ENCODE measurements around the gene DHDDS. TPM values are rescaled to one million over a fixed set of nuclear protein-coding genes. Genes with fewer than 3 reads are reported as not detected.

Gene DHDDS
- total and polyA plus RNA-seq, 2 of the 13 experiments (the other 11 are each of a cell fraction or from before 2014, with no cell fraction given): 18.9 to 28.3 TPM

DNA sequence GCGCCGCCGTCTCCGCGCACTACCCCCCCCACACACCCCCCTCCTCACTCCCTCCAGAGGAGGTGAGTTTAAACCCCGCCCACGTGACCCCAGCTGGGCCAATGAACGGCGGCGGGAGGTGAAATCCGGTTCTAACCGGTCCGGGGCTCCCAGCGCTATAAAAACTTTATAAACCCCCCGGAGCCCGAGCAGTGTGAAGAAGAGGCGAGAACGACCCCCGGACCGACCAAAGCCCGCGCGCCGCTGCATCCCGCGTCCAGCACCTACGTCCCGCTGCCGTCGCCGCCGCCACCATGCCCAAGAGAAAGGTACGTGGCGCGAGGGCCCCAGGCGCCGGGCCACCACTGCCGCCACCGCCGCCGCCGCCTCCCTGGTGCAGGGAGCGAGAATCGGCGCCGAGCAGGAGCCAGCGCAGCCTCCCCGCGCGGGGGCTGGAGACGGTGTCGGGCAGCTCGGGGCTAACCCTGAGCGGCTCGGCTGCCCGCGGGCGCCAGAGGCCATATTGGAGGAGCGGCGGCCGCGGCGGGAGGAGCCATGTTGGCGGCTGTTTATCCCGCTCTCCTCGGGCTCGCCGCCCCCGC lies 40.3 kb downstream of the DHDDS start, which contains the start of gene HMGN2 (continued):
- TF ChIP-seq, protein P1, sequence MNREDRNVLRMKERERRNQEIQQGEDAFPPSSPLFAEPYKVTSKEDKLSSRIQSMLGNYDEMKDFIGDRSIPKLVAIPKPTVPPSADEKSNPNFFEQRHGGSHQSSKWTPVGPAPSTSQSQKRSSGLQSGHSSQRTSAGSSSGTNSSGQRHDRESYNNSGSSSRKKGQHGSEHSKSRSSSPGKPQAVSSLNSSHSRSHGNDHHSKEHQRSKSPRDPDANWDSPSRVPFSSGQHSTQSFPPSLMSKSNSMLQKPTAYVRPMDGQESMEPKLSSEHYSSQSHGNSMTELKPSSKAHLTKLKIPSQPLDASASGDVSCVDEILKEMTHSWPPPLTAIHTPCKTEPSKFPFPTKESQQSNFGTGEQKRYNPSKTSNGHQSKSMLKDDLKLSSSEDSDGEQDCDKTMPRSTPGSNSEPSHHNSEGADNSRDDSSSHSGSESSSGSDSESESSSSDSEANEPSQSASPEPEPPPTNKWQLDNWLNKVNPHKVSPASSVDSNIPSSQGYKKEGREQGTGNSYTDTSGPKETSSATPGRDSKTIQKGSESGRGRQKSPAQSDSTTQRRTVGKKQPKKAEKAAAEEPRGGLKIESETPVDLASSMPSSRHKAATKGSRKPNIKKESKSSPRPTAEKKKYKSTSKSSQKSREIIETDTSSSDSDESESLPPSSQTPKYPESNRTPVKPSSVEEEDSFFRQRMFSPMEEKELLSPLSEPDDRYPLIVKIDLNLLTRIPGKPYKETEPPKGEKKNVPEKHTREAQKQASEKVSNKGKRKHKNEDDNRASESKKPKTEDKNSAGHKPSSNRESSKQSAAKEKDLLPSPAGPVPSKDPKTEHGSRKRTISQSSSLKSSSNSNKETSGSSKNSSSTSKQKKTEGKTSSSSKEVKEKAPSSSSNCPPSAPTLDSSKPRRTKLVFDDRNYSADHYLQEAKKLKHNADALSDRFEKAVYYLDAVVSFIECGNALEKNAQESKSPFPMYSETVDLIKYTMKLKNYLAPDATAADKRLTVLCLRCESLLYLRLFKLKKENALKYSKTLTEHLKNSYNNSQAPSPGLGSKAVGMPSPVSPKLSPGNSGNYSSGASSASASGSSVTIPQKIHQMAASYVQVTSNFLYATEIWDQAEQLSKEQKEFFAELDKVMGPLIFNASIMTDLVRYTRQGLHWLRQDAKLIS (CRISPR knock-in tag; IDR thresholded peaks at IDR 0.05): no peak; the same call in 1 of the 2 replicates
- TF ChIP-seq ZNF17 (CRISPR knock-in tag; IDR thresholded peaks at IDR 0.05) (no peak), GTF3A (CRISPR knock-in tag; conservative IDR thresholded peaks at IDR 0.05) (no peak), ZBTB34 (CRISPR knock-in tag; IDR thresholded peaks at IDR 0.05) (no peak), NFE2 (CRISPR knock-in tag; IDR thresholded peaks at IDR 0.05) (no peak), YEATS4 (CRISPR knock-in tag; IDR thresholded peaks at IDR 0.05; ENCODE audit: borderline replicate concordance) (peak; percentile 58), ZZZ3 (CRISPR knock-in tag; IDR thresholded peaks at IDR 0.05; ENCODE audit: borderline replicate concordance) (no peak), ZNF407 (CRISPR knock-in tag; IDR thresholded peaks at IDR 0.05; ENCODE audit: not compliant biosample characterization) (no peak)
- TF ChIP-seq, protein P2, sequence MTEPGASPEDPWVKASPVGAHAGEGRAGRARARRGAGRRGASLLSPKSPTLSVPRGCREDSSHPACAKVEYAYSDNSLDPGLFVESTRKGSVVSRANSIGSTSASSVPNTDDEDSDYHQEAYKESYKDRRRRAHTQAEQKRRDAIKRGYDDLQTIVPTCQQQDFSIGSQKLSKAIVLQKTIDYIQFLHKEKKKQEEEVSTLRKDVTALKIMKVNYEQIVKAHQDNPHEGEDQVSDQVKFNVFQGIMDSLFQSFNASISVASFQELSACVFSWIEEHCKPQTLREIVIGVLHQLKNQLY (CRISPR knock-in tag; IDR thresholded peaks at IDR 0.05): no peak
- TF ChIP-seq, protein P3, sequence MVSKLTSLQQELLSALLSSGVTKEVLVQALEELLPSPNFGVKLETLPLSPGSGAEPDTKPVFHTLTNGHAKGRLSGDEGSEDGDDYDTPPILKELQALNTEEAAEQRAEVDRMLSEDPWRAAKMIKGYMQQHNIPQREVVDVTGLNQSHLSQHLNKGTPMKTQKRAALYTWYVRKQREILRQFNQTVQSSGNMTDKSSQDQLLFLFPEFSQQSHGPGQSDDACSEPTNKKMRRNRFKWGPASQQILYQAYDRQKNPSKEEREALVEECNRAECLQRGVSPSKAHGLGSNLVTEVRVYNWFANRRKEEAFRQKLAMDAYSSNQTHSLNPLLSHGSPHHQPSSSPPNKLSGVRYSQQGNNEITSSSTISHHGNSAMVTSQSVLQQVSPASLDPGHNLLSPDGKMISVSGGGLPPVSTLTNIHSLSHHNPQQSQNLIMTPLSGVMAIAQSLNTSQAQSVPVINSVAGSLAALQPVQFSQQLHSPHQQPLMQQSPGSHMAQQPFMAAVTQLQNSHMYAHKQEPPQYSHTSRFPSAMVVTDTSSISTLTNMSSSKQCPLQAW (CRISPR knock-in tag; IDR thresholded peaks at IDR 0.05): no peak
- TF ChIP-seq, protein P4, sequence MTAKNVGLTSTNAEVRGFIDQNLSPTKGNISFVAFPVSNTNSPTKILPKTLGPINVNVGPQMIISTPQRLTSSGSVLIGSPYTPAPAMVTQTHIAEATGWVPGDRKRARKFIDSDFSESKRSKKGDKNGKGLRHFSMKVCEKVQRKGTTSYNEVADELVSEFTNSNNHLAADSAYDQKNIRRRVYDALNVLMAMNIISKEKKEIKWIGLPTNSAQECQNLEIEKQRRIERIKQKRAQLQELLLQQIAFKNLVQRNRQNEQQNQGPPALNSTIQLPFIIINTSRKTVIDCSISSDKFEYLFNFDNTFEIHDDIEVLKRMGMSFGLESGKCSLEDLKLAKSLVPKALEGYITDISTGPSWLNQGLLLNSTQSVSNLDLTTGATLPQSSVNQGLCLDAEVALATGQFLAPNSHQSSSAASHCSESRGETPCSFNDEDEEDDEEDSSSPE (CRISPR knock-in tag; IDR thresholded peaks at IDR 0.05): no peak
